OCI-LY7 (cell line): ENCODE measurements around the gene GSDME.

Experiments used
- EZH2phosphoT487 ChIP-seq: fragments of 200-600 bp; sonication (generic); IDR thresholded peaks from 2 replicates; pipeline ENCODE4 v1.6.1; 2018; ENCODE audit warnings: low read depth, borderline replicate concordance, mild to moderate bottlenecking, mixed run types, antibody characterized with exemption, low read length, moderate library complexity, mixed read lengths
- TF ChIP-seq, protein P1 (sequence below): fragments of 200-600 bp; sonication (generic); conservative IDR thresholded peaks from 2 replicates; pipeline ENCODE4 v1.5.1; 2014; ENCODE audit warnings: mild to moderate bottlenecking, antibody characterized with exemption, low read length, moderate library complexity, mixed read lengths

DNA sequence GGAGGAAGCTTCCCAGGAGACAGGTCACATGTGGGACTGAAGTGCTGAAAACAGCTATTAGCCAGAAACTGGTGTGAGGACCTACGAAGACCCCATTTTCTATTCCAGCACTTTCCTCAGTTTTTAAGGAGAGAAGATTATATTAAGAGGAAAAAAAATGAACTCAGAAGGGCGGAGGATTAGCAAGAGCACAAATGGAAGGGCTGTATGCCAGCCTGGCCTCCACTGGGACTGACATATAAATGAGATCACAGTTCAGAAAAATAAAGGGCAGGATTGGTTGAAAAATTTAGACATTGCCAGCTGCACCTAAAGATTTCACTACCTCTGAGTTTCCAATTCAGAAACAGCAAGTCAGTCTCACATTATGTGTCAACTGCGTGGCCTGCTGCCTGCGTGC lies 53.0 kb downstream of the GSDME start:
- TF ChIP-seq, protein P1, sequence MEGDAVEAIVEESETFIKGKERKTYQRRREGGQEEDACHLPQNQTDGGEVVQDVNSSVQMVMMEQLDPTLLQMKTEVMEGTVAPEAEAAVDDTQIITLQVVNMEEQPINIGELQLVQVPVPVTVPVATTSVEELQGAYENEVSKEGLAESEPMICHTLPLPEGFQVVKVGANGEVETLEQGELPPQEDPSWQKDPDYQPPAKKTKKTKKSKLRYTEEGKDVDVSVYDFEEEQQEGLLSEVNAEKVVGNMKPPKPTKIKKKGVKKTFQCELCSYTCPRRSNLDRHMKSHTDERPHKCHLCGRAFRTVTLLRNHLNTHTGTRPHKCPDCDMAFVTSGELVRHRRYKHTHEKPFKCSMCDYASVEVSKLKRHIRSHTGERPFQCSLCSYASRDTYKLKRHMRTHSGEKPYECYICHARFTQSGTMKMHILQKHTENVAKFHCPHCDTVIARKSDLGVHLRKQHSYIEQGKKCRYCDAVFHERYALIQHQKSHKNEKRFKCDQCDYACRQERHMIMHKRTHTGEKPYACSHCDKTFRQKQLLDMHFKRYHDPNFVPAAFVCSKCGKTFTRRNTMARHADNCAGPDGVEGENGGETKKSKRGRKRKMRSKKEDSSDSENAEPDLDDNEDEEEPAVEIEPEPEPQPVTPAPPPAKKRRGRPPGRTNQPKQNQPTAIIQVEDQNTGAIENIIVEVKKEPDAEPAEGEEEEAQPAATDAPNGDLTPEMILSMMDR = no peak
- TF ChIP-seq EZH2phosphoT487 = no peak
